Adipocyte (in vitro differentiated cells): Measurements from ENCODE around the gene EBF3.

Experiments used
- DNase-seq: peaks from one replicate; pipeline ENCODE4 v3.0.0-alpha.2; 2015; ENCODE audit warnings: low read depth
- H3K27me3 ChIP-seq: replicated peaks from 2 replicates; pipeline ENCODE4 v1.7.0; 2013; ENCODE audit warnings: mild to moderate bottlenecking, low read length, moderate library complexity; ENCODE audit not compliant: control insufficient read depth, insufficient read depth
- H3K36me3 ChIP-seq: 2 replicates; pipeline ENCODE4 v1.7.0; 2013; ENCODE audit warnings: low read length, mild to moderate bottlenecking, moderate library complexity; ENCODE audit not compliant: control insufficient read depth, insufficient read depth, severe bottlenecking
- H3K4me1 ChIP-seq: 2 replicates; pipeline ENCODE4 v1.7.0; 2013; ENCODE audit warnings: mild to moderate bottlenecking, low read length, moderate library complexity; ENCODE audit not compliant: control insufficient read depth, insufficient read depth
- H3K4me3 ChIP-seq: 2 replicates; pipeline ENCODE4 v1.7.0; 2013; ENCODE audit warnings: mild to moderate bottlenecking, low read length, moderate library complexity
- H3K9ac ChIP-seq: 2 replicates; pipeline ENCODE4 v1.7.0; 2013; ENCODE audit warnings: mild to moderate bottlenecking, low read length, moderate library complexity
- H3K9me3 ChIP-seq: 2 replicates; pipeline ENCODE4 v1.7.0; 2013; ENCODE audit warnings: mild to moderate bottlenecking, low read length, moderate library complexity; ENCODE audit not compliant: control insufficient read depth

The EBF3 gene

DNA sequence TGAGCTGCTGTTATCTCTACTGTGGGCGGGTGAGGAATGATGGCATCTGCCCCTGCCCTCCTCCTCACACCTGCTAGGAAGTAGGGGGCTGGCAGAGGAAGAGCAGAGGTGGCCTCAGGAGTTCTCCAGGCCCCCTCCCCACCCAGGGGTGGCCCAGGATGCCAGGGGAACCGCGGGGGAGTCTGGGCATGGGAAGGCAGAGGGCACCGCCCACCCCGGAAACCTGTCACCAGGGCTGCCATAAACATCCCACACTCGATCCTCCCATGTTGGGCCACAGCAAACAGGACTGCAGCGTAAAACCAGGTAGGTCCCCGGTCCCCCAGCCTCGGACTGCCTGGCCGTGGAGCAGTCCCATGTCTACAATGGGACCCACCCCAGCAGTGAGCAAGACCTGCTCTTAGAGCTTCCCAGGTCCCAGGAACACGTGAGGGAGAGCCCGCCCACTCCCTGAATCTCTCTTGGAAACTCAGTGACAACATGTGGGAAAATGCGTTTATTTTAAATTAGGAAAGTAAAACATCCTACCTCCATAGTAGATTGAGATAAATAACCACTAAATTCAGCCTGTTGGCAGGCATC lies 23.4 kb downstream of the EBF3 start:
- H3K4me1 ChIP-seq = peaks cover 40% of the 10 kb centered on the region
- no peak for DNase-seq

GRCh38 chr10:129939416-129940275 lies 24.4 kb downstream of the EBF3 start:
- DNase-seq = no peak
- Histone ChIP-seq H3K27me3 (no peaks in the 10 kb centered on the region), H3K4me1 (peaks cover 33% of the 10 kb centered on the region), H3K9me3 (no peaks in the 10 kb centered on the region), H3K4me3 (no peak overlapping the region), H3K36me3 (no peaks in the 10 kb centered on the region), H3K9ac (no peak overlapping the region)

More for the DNA sequence above, 23.4 kb downstream of the EBF3 start:
- H3K27me3 ChIP-seq = no peaks in the 10 kb centered on the region
- H3K9ac ChIP-seq = no peak overlapping the region
- no peak overlapping the region for H3K4me3 ChIP-seq
- H3K9me3 ChIP-seq = no peaks in the 10 kb centered on the region
- no peaks in the 10 kb centered on the region for H3K36me3 ChIP-seq

DNA sequence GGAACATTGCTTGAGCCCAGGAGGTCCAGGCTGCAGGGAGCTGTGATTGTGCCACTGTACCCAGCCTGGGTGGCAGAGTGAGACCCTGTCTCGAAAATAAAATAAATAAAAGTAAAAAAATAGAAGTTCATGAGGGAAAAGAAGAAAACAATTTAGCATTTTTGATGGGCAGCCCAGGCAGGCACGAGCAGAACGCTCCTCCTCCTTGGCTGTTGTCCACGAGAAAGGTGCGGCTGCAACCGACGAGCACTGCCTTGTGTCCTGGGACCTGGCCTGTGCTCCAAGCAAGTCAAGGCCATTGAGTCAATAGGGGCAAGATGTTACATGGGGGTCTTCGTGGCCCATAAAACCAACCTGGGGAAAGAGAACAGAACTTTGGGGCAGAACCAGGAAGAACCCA lies 25.6 kb downstream of the EBF3 start:
- H3K36me3 ChIP-seq = no peaks in the 10 kb centered on the region
- H3K9me3 ChIP-seq = no peaks in the 10 kb centered on the region
- H3K9ac ChIP-seq = no peak overlapping the region
- H3K27me3 ChIP-seq = no peaks in the 10 kb centered on the region
- DNase-seq = no peak
- H3K4me1 ChIP-seq = peaks cover 24% of the 10 kb centered on the region
- no peak overlapping the region for H3K4me3 ChIP-seq

DNA sequence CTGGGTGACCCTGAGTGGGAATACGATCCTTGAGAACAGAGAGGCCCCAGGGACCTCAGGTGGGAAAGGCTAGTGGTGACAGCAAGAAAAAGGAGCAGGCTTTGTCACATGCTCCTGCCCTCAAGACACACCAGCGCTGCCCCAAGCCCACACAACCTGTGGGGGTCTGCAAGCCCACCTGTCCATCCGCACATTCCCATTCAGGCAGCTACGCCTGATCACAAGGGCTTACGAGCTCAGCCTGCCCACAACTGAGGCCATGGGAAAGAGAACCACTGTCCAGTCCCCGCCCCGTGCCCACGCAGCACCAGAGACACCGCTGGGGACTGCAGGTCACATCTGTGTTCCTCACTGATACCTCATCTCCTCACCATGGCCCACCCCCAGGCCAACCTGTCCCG lies 26.7 kb downstream of the EBF3 start:
- H3K4me3 ChIP-seq = no peak overlapping the region
- no peak for DNase-seq
- H3K27me3 ChIP-seq = no peaks in the 10 kb centered on the region
- no peak overlapping the region for H3K9ac ChIP-seq
- peaks cover 13% of the 10 kb centered on the region for H3K4me1 ChIP-seq
- no peaks in the 10 kb centered on the region for H3K9me3 ChIP-seq
- H3K36me3 ChIP-seq = peaks cover under 1% of the 10 kb centered on the region

DNA sequence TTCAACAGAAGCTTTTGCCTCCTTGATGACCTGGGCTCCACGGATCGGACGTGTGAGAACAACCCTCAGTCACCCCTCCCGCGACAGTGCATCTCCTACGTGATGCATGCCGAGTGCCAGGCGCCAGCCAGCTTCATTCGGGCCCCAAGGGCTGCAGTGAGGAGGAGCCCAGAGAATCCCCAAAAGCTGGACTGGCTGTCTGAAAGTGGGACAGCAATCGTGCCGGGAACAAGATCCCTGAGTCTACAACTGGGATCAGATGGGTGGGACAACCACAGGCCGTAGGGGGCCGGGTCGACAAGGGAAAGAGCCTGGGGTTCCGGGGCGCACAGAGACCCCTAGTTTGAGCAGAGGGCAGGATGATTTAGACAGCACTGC lies 27.2 kb downstream of the EBF3 start:
- Histone ChIP-seq H3K4me3 (no peak overlapping the region), H3K4me1 (peaks cover 9% of the 10 kb centered on the region), H3K9ac (no peak overlapping the region), H3K27me3 (no peaks in the 10 kb centered on the region), H3K9me3 (no peaks in the 10 kb centered on the region), H3K36me3 (peaks cover 2% of the 10 kb centered on the region)
- no peak for DNase-seq

DNA sequence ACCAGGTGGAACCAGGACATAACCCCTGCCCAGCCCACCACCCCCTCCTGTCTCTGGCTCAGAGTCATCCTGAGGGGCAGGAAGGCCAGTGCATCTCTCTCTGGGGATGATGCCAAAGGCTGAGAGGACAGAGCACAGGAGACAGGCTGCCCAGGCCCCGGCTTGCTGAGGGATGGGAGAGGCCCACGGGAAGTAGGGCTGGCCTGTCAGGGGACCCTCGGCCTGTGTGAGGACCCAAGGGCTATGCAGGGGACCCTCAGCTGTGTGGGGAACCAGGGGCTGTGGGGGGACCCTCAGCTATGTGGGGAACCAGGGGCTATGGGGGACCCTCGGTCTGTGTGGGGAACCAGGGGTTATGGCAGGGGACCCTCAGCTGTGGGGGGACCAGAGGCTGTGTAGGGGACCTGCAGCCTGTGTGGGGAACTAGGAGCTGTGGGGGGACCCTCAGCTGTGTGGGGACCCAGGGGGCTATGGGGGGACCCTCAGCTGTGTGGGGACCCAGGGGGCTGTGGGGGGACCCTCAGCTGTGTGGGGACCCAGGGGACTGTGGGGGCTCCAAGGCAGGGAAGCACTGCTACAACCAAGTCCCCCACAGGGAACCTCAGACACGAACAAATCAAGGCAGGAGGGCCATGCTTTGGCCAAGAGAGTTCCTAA lies 27.7 kb downstream of the EBF3 start:
- no peak for DNase-seq
- H3K36me3 ChIP-seq = peaks cover 2% of the 10 kb centered on the region
- H3K4me1 ChIP-seq = peaks cover 9% of the 10 kb centered on the region

GRCh38 chr10:129935867-129936152 lies 28.3 kb downstream of the EBF3 start:
- no peaks in the 10 kb centered on the region for H3K9me3 ChIP-seq
- H3K27me3 ChIP-seq = no peaks in the 10 kb centered on the region
- H3K9ac ChIP-seq = no peak overlapping the region
- H3K4me3 ChIP-seq = no peak overlapping the region
- DNase-seq = no peak
- H3K36me3 ChIP-seq = peaks cover 2% of the 10 kb centered on the region
- peaks cover 9% of the 10 kb centered on the region for H3K4me1 ChIP-seq

More for the DNA sequence above, 27.7 kb downstream of the EBF3 start:
- H3K27me3 ChIP-seq = no peaks in the 10 kb centered on the region
- H3K4me3 ChIP-seq = no peak overlapping the region
- no peak overlapping the region for H3K9ac ChIP-seq
- no peaks in the 10 kb centered on the region for H3K9me3 ChIP-seq

DNA sequence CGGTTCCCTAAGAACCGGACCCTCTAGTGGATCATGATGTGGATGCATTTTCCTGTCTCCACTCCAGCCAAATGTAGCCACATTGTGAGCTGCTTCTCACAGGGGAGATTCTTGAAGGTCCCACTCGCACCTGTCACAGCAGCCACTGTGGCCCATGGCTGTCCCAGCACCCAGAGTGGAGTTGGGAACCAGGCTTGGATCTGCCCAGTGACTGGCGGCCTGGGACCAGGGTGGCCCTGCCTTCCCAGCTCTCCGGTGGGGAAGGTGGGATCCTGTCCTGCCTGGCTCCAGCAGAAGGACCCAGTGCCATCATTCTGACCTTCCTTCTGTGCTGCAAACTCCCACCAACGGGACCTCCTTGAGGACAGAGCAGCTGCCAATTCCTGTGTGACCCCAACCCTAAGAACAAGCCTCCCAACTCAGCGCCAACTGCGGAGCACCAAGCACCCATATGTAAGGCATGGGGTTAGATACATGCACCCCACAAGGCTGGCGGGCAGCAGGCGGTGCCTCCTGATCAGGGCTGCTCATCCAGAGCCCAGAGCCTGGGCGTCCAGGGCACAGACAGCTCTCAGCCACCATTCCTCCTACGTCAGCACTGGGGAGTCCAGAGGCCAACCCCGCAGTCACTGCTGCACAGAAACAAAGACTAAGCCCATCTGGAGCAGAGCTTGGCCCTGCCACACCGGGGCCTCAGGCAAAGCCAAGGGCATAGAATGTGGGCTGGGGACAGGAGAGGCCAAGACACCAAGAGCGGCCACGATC lies 28.8 kb downstream of the EBF3 start:
- no peaks in the 10 kb centered on the region for H3K9me3 ChIP-seq
- H3K27me3 ChIP-seq = no peaks in the 10 kb centered on the region

GRCh38 chr10:129934196-129934925 lies 29.7 kb downstream of the EBF3 start:
- peaks cover 2% of the 10 kb centered on the region for H3K36me3 ChIP-seq
- H3K4me3 ChIP-seq = no peak overlapping the region
- H3K9me3 ChIP-seq = no peaks in the 10 kb centered on the region
- H3K4me1 ChIP-seq = peaks cover 6% of the 10 kb centered on the region
- no peak overlapping the region for H3K9ac ChIP-seq
- DNase-seq = no peak
- H3K27me3 ChIP-seq = no peaks in the 10 kb centered on the region

More for the DNA sequence above, 28.8 kb downstream of the EBF3 start:
- no peak overlapping the region for H3K9ac ChIP-seq
- H3K36me3 ChIP-seq = peaks cover 2% of the 10 kb centered on the region
- H3K4me1 ChIP-seq = peaks cover 9% of the 10 kb centered on the region
- H3K4me3 ChIP-seq = no peak overlapping the region
- no peak for DNase-seq

- no peak overlapping the region for H3K4me3 ChIP-seq
- H3K36me3 ChIP-seq = peaks cover 2% of the 10 kb centered on the region
- no peaks in the 10 kb centered on the region for H3K9me3 ChIP-seq
- peaks cover 3% of the 10 kb centered on the region for H3K4me1 ChIP-seq
- no peaks in the 10 kb centered on the region for H3K27me3 ChIP-seq
- H3K9ac ChIP-seq = no peak overlapping the region
- DNase-seq = no peak
Measured at GRCh38 chr10:129933456-129934092, 30.5 kb downstream of the EBF3 start.
